ENCODE measurements around the gene HOXB1. TPM values are rescaled to one million over a fixed set of nuclear protein-coding genes. Genes with fewer than 3 reads are reported as not detected.

The HOXB1 gene
- total RNA-seq, 1 experiment from 2014 or later = not detected

DNA sequence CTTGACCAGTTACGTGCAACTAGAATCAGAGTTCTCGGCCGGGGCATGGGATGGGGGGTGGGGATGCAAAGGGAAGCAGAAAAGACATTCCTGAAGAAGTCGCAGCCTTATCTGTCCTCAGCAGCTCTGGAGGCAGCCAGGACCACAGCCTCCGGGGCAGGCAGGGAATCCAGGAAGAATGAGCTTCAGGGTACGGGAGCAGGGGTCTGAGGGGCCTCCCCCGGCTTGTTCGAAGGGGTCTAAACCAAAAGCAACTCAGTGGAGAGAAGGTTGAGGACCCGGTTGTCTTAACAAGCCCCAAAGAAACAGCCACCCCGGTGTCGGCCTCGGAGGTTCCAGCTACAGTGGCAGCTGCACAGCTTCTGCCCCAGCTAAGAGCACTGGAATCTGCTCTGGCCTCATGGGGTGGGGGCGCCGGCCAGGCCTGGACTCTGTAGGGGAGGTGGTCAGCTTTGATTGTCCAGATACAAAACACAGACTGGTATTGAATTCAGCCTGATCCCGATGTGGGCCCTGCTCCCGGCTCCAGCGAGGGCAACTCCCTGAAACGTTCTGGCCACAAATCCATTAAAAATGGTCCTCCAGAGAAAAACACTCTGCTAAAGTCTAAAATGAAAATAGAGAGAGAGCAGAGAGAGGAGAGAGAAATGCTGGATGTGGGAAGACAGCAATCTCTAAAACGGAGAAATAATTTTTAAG is 39.7 kb upstream of the HOXB1 start:
- H3K36me3 ChIP-seq (ENCODE audit: control insufficient read depth, insufficient read depth, low read length) = peaks cover 11% of the 10 kb centered on the region
- no peaks in the 10 kb centered on the region for H3K27me3 ChIP-seq (ENCODE audit: control insufficient read depth, insufficient read depth, low read length)
- intact Hi-C loops (cut with micrococcal nuclease; ENCODE audit: unreplicated experiment) (no loop called here), in situ Hi-C loops (cut with HindIII; ENCODE audit: low pct_unique_long_range_greater_than_20kb, low sequenced_read_pairs) (no loop called here)
- TF ChIP-seq TCF7L2 (IDR thresholded peaks at IDR 0.05; ENCODE audit: low read depth, low read length) (no peak), SIN3A (IDR thresholded peaks at IDR 0.05; ENCODE audit: borderline replicate concordance, insufficient read depth, low read depth, low read length) (no peak; the same call in 1 of the 2 replicates), POLR2AphosphoS5 (IDR thresholded peaks at IDR 0.05; ENCODE audit: low read depth, low read length) (no peak; the same call in 1 of the 2 replicates)
- TF ChIP-seq, protein P1, sequence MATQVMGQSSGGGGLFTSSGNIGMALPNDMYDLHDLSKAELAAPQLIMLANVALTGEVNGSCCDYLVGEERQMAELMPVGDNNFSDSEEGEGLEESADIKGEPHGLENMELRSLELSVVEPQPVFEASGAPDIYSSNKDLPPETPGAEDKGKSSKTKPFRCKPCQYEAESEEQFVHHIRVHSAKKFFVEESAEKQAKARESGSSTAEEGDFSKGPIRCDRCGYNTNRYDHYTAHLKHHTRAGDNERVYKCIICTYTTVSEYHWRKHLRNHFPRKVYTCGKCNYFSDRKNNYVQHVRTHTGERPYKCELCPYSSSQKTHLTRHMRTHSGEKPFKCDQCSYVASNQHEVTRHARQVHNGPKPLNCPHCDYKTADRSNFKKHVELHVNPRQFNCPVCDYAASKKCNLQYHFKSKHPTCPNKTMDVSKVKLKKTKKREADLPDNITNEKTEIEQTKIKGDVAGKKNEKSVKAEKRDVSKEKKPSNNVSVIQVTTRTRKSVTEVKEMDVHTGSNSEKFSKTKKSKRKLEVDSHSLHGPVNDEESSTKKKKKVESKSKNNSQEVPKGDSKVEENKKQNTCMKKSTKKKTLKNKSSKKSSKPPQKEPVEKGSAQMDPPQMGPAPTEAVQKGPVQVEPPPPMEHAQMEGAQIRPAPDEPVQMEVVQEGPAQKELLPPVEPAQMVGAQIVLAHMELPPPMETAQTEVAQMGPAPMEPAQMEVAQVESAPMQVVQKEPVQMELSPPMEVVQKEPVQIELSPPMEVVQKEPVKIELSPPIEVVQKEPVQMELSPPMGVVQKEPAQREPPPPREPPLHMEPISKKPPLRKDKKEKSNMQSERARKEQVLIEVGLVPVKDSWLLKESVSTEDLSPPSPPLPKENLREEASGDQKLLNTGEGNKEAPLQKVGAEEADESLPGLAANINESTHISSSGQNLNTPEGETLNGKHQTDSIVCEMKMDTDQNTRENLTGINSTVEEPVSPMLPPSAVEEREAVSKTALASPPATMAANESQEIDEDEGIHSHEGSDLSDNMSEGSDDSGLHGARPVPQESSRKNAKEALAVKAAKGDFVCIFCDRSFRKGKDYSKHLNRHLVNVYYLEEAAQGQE (IDR thresholded peaks at IDR 0.05; ENCODE audit: insufficient read depth in 1 of 2, low read depth in 2 of 2, low read length in 1 of 2) = no peak
- TF ChIP-seq, protein P2, sequence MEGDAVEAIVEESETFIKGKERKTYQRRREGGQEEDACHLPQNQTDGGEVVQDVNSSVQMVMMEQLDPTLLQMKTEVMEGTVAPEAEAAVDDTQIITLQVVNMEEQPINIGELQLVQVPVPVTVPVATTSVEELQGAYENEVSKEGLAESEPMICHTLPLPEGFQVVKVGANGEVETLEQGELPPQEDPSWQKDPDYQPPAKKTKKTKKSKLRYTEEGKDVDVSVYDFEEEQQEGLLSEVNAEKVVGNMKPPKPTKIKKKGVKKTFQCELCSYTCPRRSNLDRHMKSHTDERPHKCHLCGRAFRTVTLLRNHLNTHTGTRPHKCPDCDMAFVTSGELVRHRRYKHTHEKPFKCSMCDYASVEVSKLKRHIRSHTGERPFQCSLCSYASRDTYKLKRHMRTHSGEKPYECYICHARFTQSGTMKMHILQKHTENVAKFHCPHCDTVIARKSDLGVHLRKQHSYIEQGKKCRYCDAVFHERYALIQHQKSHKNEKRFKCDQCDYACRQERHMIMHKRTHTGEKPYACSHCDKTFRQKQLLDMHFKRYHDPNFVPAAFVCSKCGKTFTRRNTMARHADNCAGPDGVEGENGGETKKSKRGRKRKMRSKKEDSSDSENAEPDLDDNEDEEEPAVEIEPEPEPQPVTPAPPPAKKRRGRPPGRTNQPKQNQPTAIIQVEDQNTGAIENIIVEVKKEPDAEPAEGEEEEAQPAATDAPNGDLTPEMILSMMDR (IDR thresholded peaks at IDR 0.05) = no peak
- no TSS peak for BruUV-seq (replicated peaks)
- CTCF ChIA-PET = no interaction called here
- no peaks in the 10 kb centered on the region for H3K9me3 ChIP-seq (ENCODE audit: control insufficient read depth, insufficient read depth, low read depth, low read length)
- DNase-seq (ENCODE audit: low read depth, low spot score) (no peak), ATAC-seq (0 out of 2 replicates have a peak, but pooled peaks have one; percentile 2)
- POLR2A ChIA-PET = interaction anchor here (0.6 to 1.4 kb wide), 2 partner anchors 7 to 10 kb away, joined by 5 to 7 read pairs; no protein-coding TSS in a partner anchor
- peaks cover 99% of the 10 kb centered on the region for H3K4me1 ChIP-seq (ENCODE audit: control insufficient read depth, insufficient read depth, low read length)
- H3K27ac ChIP-seq (ENCODE audit: low read length) = peak overlapping the region; percentile 97
- H3K4me3 ChIP-seq (ENCODE audit: low read depth in 2 of 2, low read length in 2 of 2) = peak overlapping the region; percentile 22 to 99

DNA sequence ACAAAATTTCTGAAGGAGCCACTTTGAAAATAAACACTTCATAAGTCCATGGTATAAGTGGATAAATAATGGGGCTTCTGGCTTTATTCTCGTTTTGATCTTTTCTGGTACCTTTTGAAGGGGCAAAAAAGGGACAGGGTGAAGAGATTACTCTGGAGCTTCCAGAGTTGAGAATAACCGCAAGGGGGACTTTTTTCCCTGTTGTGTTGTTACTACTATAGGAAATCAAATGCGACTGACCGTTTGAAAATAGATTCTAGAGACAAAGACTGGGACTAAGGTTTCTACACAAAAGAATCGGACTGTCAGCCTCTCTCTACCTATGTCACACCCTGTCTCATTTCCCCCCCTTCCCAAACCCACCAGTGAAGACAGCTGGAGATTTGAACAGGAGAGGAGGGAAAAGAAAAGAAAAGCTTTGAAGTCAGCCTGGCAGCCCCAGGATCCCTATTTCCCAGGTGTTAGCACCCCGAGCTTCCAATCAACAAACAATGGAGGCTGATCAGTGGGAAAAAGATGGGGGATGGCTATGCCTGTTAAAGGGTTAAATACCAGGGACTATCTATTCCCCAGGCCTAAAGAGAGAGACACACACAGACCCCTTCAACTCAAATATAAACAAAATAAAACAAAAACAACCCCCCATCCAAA is 39.0 kb upstream of the HOXB1 start:
- in situ Hi-C loops (cut with HindIII; ENCODE audit: low pct_unique_long_range_greater_than_20kb, low sequenced_read_pairs) (no loop called here), intact Hi-C loops (cut with micrococcal nuclease; ENCODE audit: unreplicated experiment) (no loop called here)
- ChIA-PET CTCF (interaction anchor here (0.7 to 1.0 kb wide), 2 partner anchors 18 to 19 kb away, joined by 3 read pairs; no protein-coding TSS in a partner anchor), POLR2A (interaction anchor here (0.6 to 1.6 kb wide), 4 partner anchors 8 to 218 kb away, joined by 3 to 7 read pairs (median 4); no protein-coding TSS in a partner anchor)
- DNase-seq (ENCODE audit: low read depth, low spot score) = no peak
- H3K9me3 ChIP-seq (ENCODE audit: control insufficient read depth, insufficient read depth, low read depth, low read length) = no peaks in the 10 kb centered on the region
- TF ChIP-seq TCF7L2 (IDR thresholded peaks at IDR 0.05; ENCODE audit: low read depth, low read length) = 0 out of 2 replicates have a peak, but pooled peaks have one; percentile 48
- no peak; the same call in 1 of the 2 replicates for TF ChIP-seq SIN3A (IDR thresholded peaks at IDR 0.05; ENCODE audit: borderline replicate concordance, insufficient read depth, low read depth, low read length)
- TF ChIP-seq, protein P1 (IDR thresholded peaks at IDR 0.05; ENCODE audit: insufficient read depth in 1 of 2, low read depth in 2 of 2, low read length in 1 of 2) = no peak
- H3K36me3 ChIP-seq (ENCODE audit: control insufficient read depth, insufficient read depth, low read length) = peaks cover 10% of the 10 kb centered on the region; the same call in 1 of the 2 replicates
- peaks cover 99% of the 10 kb centered on the region for H3K4me1 ChIP-seq (ENCODE audit: control insufficient read depth, insufficient read depth, low read length)
- BruUV-seq (replicated peaks) = no TSS peak
- no peak for ATAC-seq
- H3K27ac ChIP-seq (ENCODE audit: low read length) = peak overlapping the region; percentile 97
- H3K27me3 ChIP-seq (ENCODE audit: control insufficient read depth, insufficient read depth, low read length) = no peaks in the 10 kb centered on the region
- peak overlapping the region; percentile 22 to 99 for H3K4me3 ChIP-seq (ENCODE audit: low read depth in 2 of 2, low read length in 2 of 2)
